Vagina (tissue), 2 donors: Measurements from ENCODE around the gene KCTD10. TPM values are rescaled to one million over a fixed set of nuclear protein-coding genes. Genes with fewer than 3 reads are reported as not detected.
"Not testable (repeated sequence)": the region's sequence is repeated elsewhere in the genome, so short reads cannot be mapped to it uniquely, and the experiment has no call there.

Experiments
- DNase-seq, 2 donors: peaks; one replicate each; pipeline ENCODE4 v3.0.0-alpha.2; 2017; ENCODE audit errors: extremely low spot score in 2 of 2
- H3K27ac ChIP-seq: fragments of 200-600 bp; sonication (generic); one replicate; pipeline ENCODE4 v1.5.1; 2019
- H3K27me3 ChIP-seq: fragments of 200-600 bp; sonication (generic); one replicate; pipeline ENCODE4 v1.5.1; 2019
- H3K36me3 ChIP-seq, 2 donors: fragments of 200-600 bp; sonication (generic); one replicate each; pipeline ENCODE4 v1.5.1; 2017 to 2019
- H3K4me1 ChIP-seq: fragments of 200-600 bp; sonication (generic); one replicate; pipeline ENCODE4 v1.5.1; 2019
- H3K4me3 ChIP-seq, 2 donors: fragments of 200-600 bp; sonication (generic); 1 replicate in 1 of 2; 2 replicates in 1 of 2; pipeline ENCODE4 v1.5.1; 2016 to 2019
- H3K9me3 ChIP-seq: fragments of 200-600 bp; sonication (generic); one replicate; pipeline ENCODE4 v1.5.1; 2019
- CTCF ChIP-seq, 3 experiments: fragments of 450-650 bp in 2 of 3; fragments of 200-600 bp in 1 of 3; sonication (generic) in 1 of 3; IDR thresholded peaks; one replicate each; pipeline ENCODE4 v1.5.1; 2017 to 2019; ENCODE audit warnings: antibody characterized with exemption in 3 of 3, mild to moderate bottlenecking in 2 of 3, moderate library complexity in 2 of 3
- POLR2A ChIP-seq, 2 donors: fragments of 450-650 bp; IDR thresholded peaks; one replicate each; pipeline ENCODE4 v1.6.1; 2017; ENCODE audit warnings: antibody characterized with exemption in 2 of 2, mild to moderate bottlenecking in 2 of 2, moderate library complexity in 2 of 2
- POLR2AphosphoS5 ChIP-seq, 2 donors: sonication (generic); formaldehyde crosslinking; IDR thresholded peaks; one replicate each; pipeline ENCODE4 v1.9.0; 2017; ENCODE audit warnings: antibody characterized with exemption in 2 of 2, mild to moderate bottlenecking in 2 of 2, low read depth in 1 of 2; ENCODE audit not compliant: insufficient read depth in 1 of 2
- intact Hi-C: fragments of 100-400 bp; cut with DNase I; formaldehyde crosslinking; loops from one replicate; pipeline ENCODE4 v1.15.1; 2023
- total RNA-seq: library from RNA; depleted of rRNA; stranded (reverse); fragments of >200 nt; gene quantifications from one replicate; pipeline ENCODE4 v1.2.3, GENCODE V29; 2016

The KCTD10 gene
- total RNA-seq, 1 donor from 2014 or later, result 86.2 TPM

GRCh38 chr12:109432431-109432830 lies 44.7 kb downstream of the KCTD10 start:
- intact Hi-C loops, result no loop called here
- Histone ChIP-seq H3K4me3 (no peak overlapping the region), H3K27me3 (no peaks in the 10 kb centered on the region), H3K9me3 (no peaks in the 10 kb centered on the region), H3K27ac (no peak overlapping the region), H3K4me1 (no peaks in the 10 kb centered on the region), H3K36me3 (no peaks in the 10 kb centered on the region)
- TF ChIP-seq POLR2AphosphoS5 (IDR thresholded peaks at IDR 0.05; ENCODE audit: insufficient read depth in 1 of 2, low read depth in 1 of 2) (no peak), POLR2A (IDR thresholded peaks at IDR 0.05) (no peak), CTCF (IDR thresholded peaks at IDR 0.05) (no peak)
- no peak for DNase-seq

GRCh38 chr12:109430244-109430643 lies 46.9 kb downstream of the KCTD10 start:
- no peaks in the 10 kb centered on the region for H3K27me3 ChIP-seq
- no peak overlapping the region for H3K4me3 ChIP-seq
- no peak overlapping the region for H3K27ac ChIP-seq
- H3K36me3 ChIP-seq, result no peaks in the 10 kb centered on the region
- intact Hi-C loops, result no loop called here
- DNase-seq, result no peak
- H3K4me1 ChIP-seq, result no peaks in the 10 kb centered on the region
- H3K9me3 ChIP-seq, result no peaks in the 10 kb centered on the region
- TF ChIP-seq POLR2AphosphoS5 (IDR thresholded peaks at IDR 0.05; ENCODE audit: insufficient read depth in 1 of 2, low read depth in 1 of 2) (no peak), CTCF (IDR thresholded peaks at IDR 0.05) (no peak), POLR2A (IDR thresholded peaks at IDR 0.05) (no peak)

GRCh38 chr12:109428804-109429203 lies 48.3 kb downstream of the KCTD10 start:
- DNase-seq, H3K36me3 ChIP-seq, H3K27ac ChIP-seq, H3K27me3 ChIP-seq, H3K4me1 ChIP-seq, H3K4me3 ChIP-seq, H3K9me3 ChIP-seq: not testable (repeated sequence)
- intact Hi-C loops, result loop anchor here (2.0 kb wide), 1 partner anchor 48 kb away; the partner anchor contains the start of genes KCTD10 and UBE3B

GRCh38 chr12:109428037-109428629 lies 49.0 kb downstream of the KCTD10 start:
- Histone ChIP-seq H3K27me3 (no peaks in the 10 kb centered on the region), H3K36me3 (no peaks in the 10 kb centered on the region), H3K4me1 (no peaks in the 10 kb centered on the region), H3K4me3 (no peak overlapping the region), H3K27ac (no peak overlapping the region), H3K9me3 (no peaks in the 10 kb centered on the region)
- intact Hi-C loops, result loop anchor here (2.0 kb wide), 1 partner anchor 49 kb away; the partner anchor contains the start of genes KCTD10 and UBE3B
- no peak for DNase-seq
- TF ChIP-seq POLR2A (IDR thresholded peaks at IDR 0.05) (no peak), POLR2AphosphoS5 (IDR thresholded peaks at IDR 0.05; ENCODE audit: insufficient read depth in 1 of 2, low read depth in 1 of 2) (peak; percentile 36 to 67), CTCF (IDR thresholded peaks at IDR 0.05) (peak; percentile 78 to 91 (median 85))

DNA sequence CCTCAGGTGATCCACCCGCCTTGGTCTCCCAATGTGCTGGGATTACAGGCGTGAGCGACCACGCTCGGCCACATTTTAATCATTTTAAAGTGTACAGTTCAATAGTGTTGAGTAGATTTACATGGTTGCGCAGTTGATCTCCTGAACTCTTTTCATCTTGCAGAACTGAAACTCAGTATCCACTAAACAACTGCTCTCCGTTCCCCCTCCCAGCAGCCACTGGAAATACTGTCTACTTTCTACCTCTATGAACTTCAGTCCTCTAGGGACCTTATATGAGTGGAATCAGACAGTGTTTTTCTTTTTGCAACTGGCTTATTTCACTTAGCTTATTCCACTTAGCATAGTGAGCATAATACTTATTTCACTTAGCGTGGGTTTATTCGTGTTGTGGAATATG lies 53.7 kb downstream of the KCTD10 start:
- Histone ChIP-seq H3K27me3 (no peaks in the 10 kb centered on the region), H3K4me1 (no peaks in the 10 kb centered on the region), H3K9me3 (no peaks in the 10 kb centered on the region), H3K36me3 (no peaks in the 10 kb centered on the region), H3K4me3 (no peak overlapping the region), H3K27ac (no peak overlapping the region)
- DNase-seq, result no peak
- no peak for TF ChIP-seq POLR2AphosphoS5 (IDR thresholded peaks at IDR 0.05; ENCODE audit: insufficient read depth in 1 of 2, low read depth in 1 of 2)
- no peak for TF ChIP-seq POLR2A (IDR thresholded peaks at IDR 0.05)
- no peak for TF ChIP-seq CTCF (IDR thresholded peaks at IDR 0.05)
- intact Hi-C loops, result no loop called here
